ENCODE results near the gene ESRRA.

The ESRRA gene

DNA sequence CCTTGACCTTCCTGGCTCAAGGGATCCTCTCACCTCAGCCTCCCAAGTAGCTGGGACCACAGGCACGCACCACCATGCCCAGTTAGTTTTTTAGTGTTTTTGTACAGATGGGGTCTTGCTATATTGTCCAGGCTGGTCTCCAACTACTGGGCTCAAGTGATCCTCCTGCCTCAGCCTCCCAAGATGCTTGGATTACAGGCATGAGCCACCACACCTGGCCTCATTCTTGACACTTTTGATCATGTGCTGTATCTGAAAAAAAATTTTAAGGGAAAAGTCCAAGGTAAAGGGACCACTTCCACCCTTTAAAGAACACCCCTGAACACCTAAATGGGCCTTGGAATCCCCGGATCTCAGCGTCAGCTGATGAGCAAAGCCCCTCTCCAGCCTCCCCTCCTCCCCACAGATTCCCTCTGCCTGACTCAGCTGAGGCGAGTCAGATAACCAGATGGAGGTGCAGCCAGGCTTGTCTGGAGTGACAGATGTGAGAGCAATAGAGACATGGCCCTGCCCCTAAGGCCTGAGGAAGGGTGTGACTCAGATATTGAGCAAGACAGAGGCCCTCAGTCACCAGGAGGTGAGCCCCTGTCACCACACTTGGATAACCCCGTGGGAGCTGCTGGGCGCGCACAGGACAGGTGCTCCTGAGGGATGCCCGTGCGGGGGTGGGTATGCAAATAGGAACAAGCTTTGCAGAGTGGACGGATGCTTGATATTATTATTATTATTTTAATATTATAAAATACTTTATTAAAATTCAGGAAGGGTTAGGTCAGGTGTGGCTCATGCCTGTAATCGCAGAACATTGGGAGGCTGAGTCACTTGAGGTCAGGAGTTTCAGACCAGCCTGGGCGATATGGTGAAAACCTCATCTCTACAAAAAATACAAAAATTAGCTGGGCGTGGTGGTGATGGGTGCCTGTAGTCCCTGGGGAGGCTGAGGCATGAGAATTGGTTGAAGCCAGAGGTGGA, 29.7 kb downstream of the ESRRA start:
- peak; percentile 92 for DNase-seq

- no peak for DNase-seq
These were observed 32.4 kb downstream of the ESRRA start for GRCh38 chr11:64337538-64338249.

DNA sequence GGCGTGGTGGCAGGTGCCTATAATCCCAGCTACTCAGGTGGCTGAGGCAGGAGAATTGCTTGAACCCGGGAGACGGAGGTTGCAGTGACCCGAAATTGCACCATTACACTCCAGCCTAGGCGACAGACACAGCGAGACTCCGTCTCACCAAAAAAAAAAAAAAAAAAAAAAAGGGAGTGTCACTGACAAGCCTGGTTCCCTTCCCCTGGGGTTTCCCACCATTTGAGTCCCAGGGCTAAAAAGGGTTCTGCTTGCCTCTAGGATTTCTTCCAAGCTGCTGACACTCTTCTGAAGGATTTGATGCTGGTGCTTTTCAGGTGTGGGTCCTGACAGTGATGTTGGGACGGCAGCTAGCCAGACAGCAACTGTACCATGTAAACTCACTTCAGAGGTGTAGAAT, 33.4 kb downstream of the ESRRA start:
- no peak for DNase-seq

DNA sequence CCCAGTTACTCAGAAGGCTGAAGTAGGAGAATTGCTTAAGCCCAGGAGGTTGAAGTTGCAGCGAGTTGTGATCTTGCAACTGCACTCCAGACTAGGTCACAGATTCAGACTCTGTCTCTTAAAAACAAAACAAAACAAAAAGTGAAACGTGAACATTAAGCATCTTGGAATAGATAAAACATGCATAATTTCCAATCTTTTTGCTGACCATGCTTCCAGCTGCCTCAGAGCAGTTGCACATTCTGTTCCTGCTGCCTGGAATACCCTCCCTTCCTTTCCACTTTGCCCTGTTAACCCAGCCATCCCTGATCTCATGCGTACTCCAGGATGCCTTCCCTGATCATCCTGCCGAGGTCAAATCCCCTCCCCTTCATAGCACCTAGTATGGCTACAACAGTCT, 34.0 kb downstream of the ESRRA start:
- no peak for DNase-seq

DNA sequence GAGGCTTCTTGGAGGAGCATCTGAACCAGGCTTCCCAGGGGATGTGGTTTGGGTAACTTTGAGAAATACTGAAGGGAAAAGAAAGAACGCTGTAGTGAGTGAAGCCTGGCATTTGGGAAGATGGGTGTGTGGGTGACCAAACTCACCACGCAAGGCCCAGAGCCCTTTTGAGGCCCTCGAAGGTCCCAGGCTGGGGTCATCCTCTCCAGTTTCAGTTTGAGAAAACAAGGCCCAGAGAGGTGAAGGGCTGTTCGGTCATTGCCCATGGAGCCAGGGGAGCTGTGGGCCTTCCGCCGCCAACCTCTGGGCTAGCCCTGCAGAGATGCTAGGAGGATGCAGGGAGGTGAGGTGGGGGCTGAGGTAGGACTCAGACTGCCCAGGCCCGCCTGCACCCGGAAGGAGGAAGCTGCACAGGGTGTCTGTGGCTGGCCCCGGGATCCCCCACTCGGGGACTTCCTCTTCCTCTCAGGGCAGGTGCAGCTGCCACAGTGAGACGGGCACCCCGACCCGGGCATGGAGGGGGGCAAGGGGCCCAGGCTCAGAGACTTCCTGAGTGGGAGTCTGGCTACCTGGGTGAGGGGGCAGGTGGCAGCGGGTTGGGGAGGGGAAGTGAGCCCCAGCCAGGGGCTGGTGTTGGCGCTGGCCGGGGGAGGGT, 34.6 kb downstream of the ESRRA start, which contains the start of gene CCDC88B:
TSS of gene CCDC88B (plus strand) at position 451 of the 655 bp plus-strand sequence. CDS start at position 514, 63 bp downstream.
- no peak for DNase-seq

DNA sequence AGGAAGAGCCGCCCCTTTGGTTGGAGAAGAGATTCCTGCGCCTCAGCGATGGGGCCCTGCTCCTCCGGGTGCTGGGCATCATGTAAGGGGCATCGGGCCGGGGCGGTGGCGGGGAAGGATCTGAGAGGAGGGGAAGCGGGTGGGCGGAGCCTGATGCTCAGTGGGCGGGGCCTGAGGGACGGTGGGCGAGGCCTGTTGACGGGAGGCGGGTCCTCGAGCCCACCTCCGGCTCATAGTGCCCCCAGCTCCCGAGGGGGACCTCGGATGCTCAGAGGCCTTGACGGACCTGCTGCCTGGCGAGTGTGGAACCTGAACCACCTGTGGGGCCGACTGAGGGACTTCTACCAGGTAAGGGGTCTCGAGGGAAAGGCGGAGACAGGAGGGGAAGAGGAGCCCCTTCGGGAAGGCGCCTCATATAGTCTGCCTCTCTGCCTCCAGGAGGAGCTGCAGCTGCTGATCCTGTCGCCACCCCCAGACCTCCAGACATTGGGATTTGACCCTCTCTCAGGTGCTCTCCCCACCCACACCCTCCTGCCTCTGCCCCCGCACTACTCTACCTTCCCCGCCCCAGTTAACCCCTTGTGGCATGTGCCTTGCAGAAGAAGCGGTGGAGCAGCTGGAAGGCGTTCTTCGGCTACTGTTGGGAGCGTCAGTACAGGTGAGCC, 35.5 kb downstream of the ESRRA start:
- DNase-seq, result no peak

DNA sequence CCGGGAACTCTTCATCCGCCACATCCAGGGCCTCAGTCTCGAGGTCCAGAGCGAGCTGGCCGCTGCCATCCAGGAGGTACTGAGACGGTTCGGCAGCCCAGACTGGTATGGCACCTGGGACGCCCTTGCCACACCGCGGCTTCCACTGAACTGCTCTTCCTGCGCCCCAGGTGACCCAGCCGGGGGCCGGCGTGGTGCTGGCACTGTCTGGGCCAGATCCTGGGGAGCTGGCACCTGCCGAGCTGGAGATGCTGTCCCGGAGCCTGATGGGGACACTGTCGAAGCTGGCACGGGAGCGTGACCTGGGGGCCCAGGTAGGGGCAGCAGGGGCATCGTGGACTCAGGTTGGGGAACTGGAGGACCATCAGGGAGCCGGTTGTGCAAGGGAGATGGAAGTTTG, 36.1 kb downstream of the ESRRA start:
- DNase-seq, result no peak

- peak; percentile 67 for DNase-seq
These were observed 36.8 kb downstream of the ESRRA start for GRCh38 chr11:64341851-64342791.

- DNase-seq, result no peak
These were observed 37.8 kb downstream of the ESRRA start for GRCh38 chr11:64342869-64343745.

- DNase-seq, result no peak
These were observed 38.6 kb downstream of the ESRRA start for GRCh38 chr11:64343767-64344559.

DNA sequence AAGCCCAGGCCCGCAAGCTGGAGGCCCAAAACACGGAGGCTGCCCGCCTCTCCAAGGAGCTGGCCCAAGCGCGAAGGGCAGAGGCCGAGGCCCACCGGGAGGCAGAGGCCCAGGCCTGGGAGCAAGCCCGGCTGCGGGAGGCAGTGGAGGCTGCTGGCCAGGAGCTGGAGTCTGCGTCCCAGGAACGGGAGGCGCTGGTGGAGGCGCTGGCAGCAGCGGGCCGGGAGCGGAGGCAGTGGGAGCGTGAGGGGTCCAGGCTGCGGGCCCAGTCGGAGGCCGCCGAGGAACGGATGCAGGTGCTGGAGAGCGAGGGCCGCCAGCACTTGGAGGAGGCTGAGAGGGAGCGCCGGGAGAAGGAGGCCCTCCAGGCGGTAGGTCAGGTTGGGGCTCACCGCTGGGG, 39.5 kb downstream of the ESRRA start:
- DNase-seq, result no peak

DNA sequence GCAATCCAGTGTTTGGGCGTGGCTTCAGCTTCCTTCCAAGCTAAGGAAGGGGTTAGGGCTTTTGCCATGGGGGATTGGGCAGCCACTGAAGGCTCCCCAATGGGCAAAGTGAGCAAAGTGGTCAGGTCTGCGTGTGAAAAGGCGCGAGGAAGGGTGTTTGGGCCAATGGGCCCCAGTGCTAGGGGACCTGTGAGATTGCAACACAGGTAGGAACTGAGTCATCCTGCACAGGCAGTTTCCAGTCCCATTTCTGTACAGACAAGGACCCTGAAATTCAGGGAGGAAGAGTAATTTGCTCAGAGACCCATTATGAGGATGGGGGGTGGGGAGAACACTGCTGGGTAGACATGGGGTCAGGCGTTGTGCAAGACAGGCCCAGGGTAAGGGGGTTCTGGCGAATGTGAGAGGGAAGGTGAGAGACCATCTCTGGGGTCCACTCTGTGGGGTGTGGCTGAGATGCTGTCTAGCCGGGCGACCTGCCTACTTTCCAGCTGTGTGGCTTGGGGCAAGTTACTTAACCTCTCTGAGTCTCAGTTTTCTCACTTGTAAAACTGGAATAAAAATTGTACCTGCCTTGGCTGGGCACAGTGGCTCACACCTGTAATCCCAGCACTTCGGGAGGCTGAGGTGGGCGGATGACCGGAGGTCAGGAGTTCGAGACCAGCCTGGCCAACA, 42.0 kb downstream of the ESRRA start:
- DNase-seq, result no peak

DNA sequence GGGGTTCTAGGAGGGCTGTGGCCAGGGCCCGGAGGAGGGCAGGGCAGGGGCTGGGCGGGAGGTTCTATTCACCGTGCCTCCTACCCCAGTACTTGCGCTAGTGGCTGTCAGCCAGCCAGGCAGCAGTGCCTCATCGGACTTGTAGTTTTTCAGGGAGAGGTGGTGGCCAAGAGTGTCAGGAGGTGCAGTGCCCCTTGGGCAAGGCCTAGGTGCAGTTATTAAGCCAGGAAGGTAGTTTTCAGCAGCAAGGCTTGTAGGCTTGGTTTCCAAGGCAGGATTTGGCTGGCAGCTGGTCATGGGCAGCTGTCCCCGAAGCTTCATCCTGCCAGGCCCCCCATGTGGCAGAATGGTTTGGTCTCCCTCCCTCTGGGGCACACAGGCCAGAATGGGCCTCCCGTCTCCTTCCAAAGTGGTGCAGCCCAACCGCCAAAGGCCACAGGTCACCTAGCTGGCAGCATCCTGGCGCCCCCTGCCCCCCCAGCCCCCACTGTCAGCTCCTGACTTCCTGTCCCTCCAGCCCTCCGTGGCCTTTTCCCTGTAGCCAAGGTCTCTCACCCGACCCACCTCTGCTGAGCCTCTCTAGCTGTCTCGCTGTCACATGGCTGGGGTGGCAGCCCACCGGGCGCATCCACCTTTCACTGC, 43.2 kb downstream of the ESRRA start:
- DNase-seq, result peak; percentile 40

GRCh38 chr11:64349025-64349387, 43.7 kb downstream of the ESRRA start:
- DNase-seq, result no peak

GRCh38 chr11:64349404-64349803, 44.1 kb downstream of the ESRRA start:
- no peak for DNase-seq

DNA sequence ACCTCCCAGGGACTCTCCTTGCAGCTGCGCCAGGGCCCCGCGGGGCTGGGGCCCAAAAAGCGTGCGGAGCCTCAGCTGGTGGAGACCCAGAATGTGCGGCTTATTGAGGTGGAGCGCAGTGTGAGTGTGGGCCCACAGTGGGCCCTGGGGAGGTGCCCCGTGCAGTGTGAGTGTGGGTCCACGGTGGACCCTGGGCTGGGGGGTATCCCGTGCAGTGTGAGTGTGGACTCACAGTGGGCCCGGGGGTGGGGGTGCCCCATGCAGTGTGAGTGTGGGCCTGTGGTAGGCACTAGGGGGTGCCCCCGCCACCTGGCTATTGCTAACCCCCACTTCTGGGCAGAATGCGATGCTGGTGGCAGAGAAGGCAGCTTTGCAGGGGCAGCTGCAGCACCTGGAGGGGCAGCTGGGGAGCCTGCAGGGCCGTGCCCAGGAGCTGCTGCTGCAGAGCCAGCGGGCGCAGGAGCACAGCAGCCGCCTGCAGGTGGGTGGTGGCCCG, 45.9 kb downstream of the ESRRA start:
- DNase-seq, result no peak

DNA sequence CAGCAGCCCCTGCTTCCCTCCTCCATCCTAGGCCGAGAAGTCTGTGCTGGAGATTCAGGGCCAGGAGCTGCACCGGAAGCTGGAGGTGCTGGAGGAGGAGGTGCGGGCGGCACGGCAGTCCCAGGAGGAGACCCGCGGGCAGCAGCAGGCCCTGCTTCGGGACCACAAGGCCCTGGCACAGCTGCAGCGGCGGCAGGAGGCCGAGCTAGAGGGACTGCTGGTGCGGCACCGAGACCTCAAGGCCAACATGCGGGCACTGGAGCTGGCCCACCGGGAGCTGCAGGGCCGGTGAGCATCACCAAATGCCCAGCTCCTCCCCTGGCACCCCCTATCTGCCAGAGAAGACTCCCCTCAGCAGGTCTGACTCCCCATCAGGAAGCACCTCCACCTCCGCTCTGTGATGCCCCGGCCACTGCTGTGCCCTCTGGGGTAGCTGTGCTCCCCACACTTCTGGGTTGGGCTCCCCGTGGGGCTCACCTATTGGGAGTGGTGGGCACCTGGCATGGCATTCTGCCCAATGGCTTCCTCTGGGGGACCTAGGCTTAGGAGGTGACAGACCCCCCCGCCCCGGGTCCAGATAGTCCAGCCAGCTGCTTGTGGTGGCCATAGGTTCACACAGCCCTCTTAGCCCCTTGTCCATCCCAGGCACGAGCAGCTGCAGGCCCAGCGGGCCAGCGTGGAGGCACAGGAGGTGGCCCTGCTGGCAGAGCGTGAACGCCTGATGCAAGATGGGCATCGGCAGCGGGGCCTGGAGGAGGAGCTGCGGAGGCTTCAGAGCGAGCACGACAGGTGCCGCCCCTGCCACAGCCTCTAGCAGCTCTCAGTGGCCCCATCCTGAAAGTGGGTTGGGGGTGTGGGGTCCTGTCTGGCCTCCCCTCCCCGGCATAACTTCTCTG, 47.0 kb downstream of the ESRRA start:
- no peak for DNase-seq

Data from NCI-H446 treated with DMSO at 0.1 percent for 48 hours (cell line).